ENCODE results near the gene ATG16L2. TPM values are rescaled to one million over a fixed set of nuclear protein-coding genes. Genes with fewer than 3 reads are reported as not detected.
A peak's percentile ranks its signal among the peaks of the same experiment; 100 is the strongest.

The ATG16L2 gene
- total and polyA plus RNA-seq, 2 of the 4 experiments (the other 2 are of a cell fraction) = 1.3 to 12.7 TPM

- TF ChIP-seq CEBPB (IDR thresholded peaks at IDR 0.05; ENCODE audit: low read depth, low read length) = 0 out of 2 replicates have a peak, but pooled peaks have one; percentile 22
- TF ChIP-seq FOS (IDR thresholded peaks at IDR 0.05; ENCODE audit: low read depth, low read length) = no peak
- no peak for TF ChIP-seq CTCF (conservative IDR thresholded peaks at IDR 0.05; ENCODE audit: low read depth, low read length)
- H3K9ac ChIP-seq (ENCODE audit: low read depth, low read length) = no peak overlapping the region
- H2AK9ac ChIP-seq (replicated peaks; ENCODE audit: low read depth, low read length, poor library complexity) = no peak overlapping the region
- H2BK120ac ChIP-seq (ENCODE audit: low read depth, low read length) = no peak overlapping the region
- H3K56ac ChIP-seq (ENCODE audit: extremely low read depth, insufficient read depth, low read length) = no peak overlapping the region
- H2BK5ac ChIP-seq (ENCODE audit: low read depth, low read length, poor library complexity, severe bottlenecking) = no peak overlapping the region
- no peaks in the 10 kb centered on the region for H4K20me1 ChIP-seq (ENCODE audit: insufficient read depth, low read length)
- no peak overlapping the region for H3K4me3 ChIP-seq (ENCODE audit: insufficient read depth, low read depth, low read length)
- WGBS, 2 experiments (ENCODE audit: extremely low coverage in 2 of 2, insufficient read length in 1 of 2) = no CpG with 5 or more reads among the region's 4 CpGs
- H2BK15ac ChIP-seq (ENCODE audit: low read depth, low read length) = no peak overlapping the region
- CTCF ChIA-PET = interaction anchor here (1.2 kb wide), 1 partner anchor 9 kb away, joined by 3 read pairs; no protein-coding TSS in a partner anchor
- H3K79me1 ChIP-seq (ENCODE audit: low read depth in 1 of 2, low read length in 2 of 2) = peaks cover 7 to 25% of the 10 kb centered on the region in 2 experiments; a peak in 3 of 4 replicates
- ATAC-seq (ENCODE audit: low read depth) (no peak), DNase-seq (no peak)
- no peak overlapping the region for H4K8ac ChIP-seq (ENCODE audit: low read depth in 2 of 2, low read length in 2 of 2)
- dilution Hi-C loops (cut with HindIII; ENCODE audit: low sequenced_read_pairs, unreplicated experiment) = no loop called here
- no peak overlapping the region for H3K27ac ChIP-seq (ENCODE audit: insufficient read depth, low read length)
- H3K4ac ChIP-seq (ENCODE audit: low read depth, low read length) = no peak overlapping the region
- H3K36me3 ChIP-seq (ENCODE audit: control insufficient read depth, insufficient read depth, low read length) = no peaks in the 10 kb centered on the region
- no peak overlapping the region for H4K5ac ChIP-seq (ENCODE audit: low read depth, low read length)
- no peaks in the 10 kb centered on the region for H3K27me3 ChIP-seq (ENCODE audit: control insufficient read depth, insufficient read depth, low read length)
- H3K9me3 ChIP-seq (ENCODE audit: control insufficient read depth, insufficient read depth, low read length) = no peaks in the 10 kb centered on the region
- 0 out of 2 replicates have a peak, but pooled peaks cover 3% of the 10 kb centered on the region for H3K9me1 ChIP-seq (ENCODE audit: insufficient read depth, low read length)
- no peak overlapping the region for H3K4me2 ChIP-seq (ENCODE audit: low read depth, low read length)
- POLR2A ChIA-PET (ENCODE audit: unreplicated experiment) = no interaction called here
- H3K4me1 ChIP-seq (ENCODE audit: control insufficient read depth, insufficient read depth, low read length) = peaks cover 2% of the 10 kb centered on the region; the same call in 1 of the 2 replicates
- no TSS peak for BruUV-seq (replicated peaks)
- no peak overlapping the region for H3K23ac ChIP-seq (ENCODE audit: low read depth, low read length)
- no peak overlapping the region for H3K18ac ChIP-seq (ENCODE audit: low read depth, low read length)
- H2AFZ ChIP-seq (replicated peaks; ENCODE audit: low read length, poor library complexity) = no peak overlapping the region
- H4K91ac ChIP-seq (ENCODE audit: insufficient read depth, low read depth, low read length) = no peak overlapping the region
- no peak overlapping the region for H3K14ac ChIP-seq (replicated peaks; ENCODE audit: low read depth, low read length)
- no peak overlapping the region for H2AK5ac ChIP-seq (ENCODE audit: low read depth, low read length)
- intact Hi-C loops (cut with micrococcal nuclease) = loop anchor here (5.0 kb wide), 1 partner anchor 37 kb away; no protein-coding TSS in a partner anchor
- no peak overlapping the region for H2BK20ac ChIP-seq (ENCODE audit: low read depth, low read length)
- in situ Hi-C loops (cut with MboI; ENCODE audit: low sequenced_read_pairs) = no loop called here
Observed at GRCh38 chr11:72860592-72860991, 46.4 kb downstream of the ATG16L2 start.

All from IMR-90 (cell line).